Activated CD4-positive, alpha-beta T cell treated with anti-CD3 and anti-CD28 coated beads for 36 hours (primary cell): ENCODE data around the gene TEAD4. TPM values are rescaled to one million over a fixed set of nuclear protein-coding genes. Genes with fewer than 3 reads are reported as not detected.

Experiments used
- ATAC-seq: fragments of 200-7000 bp; cut with Tn5 transposase; one replicate; pipeline ENCODE4 v1.10.0; 2021; ENCODE audit warnings: mild to moderate bottlenecking, moderate library complexity
- CTCF ChIA-PET: fragments of 350-600 bp; sonication (Branson Sonifier 250); formaldehyde crosslinking; loops from one replicate; lab custom pipeline; 2021; ENCODE audit warnings: antibody characterized with exemption; lab: Charles Lee
- POLR2A ChIA-PET: fragments of 350-600 bp; sonication (Branson Sonifier 250); formaldehyde crosslinking; loops from one replicate; lab custom pipeline; 2021; ENCODE audit warnings: antibody characterized with exemption, inconsistent platforms; lab: Charles Lee
- DNase-seq: peaks from one replicate; pipeline ENCODE4 v3.0.0-alpha.2; 2020
- H3K27ac Mint-ChIP-seq: one replicate; pipeline ENCODE4 v1.8.0; 2021; ENCODE audit warnings: mixed read lengths
- H3K27me3 Mint-ChIP-seq: one replicate; pipeline ENCODE4 v1.8.0; 2021; ENCODE audit warnings: mixed read lengths
- H3K36me3 Mint-ChIP-seq: one replicate; pipeline ENCODE4 v1.8.0; 2021; ENCODE audit warnings: low read depth, mixed read lengths
- H3K4me1 Mint-ChIP-seq: one replicate; pipeline ENCODE4 v1.8.0; 2021; ENCODE audit warnings: mixed read lengths
- H3K4me3 Mint-ChIP-seq: one replicate; pipeline ENCODE4 v1.8.0; 2021; ENCODE audit warnings: mild to moderate bottlenecking, moderate library complexity, mixed read lengths
- H3K9me3 Mint-ChIP-seq: one replicate; pipeline ENCODE4 v1.8.0; 2021; ENCODE audit warnings: low read depth, mixed read lengths
- intact Hi-C, 2 experiments: fragments of 100-400 bp; cut with DNase I in 1 of 2; cut with micrococcal nuclease in 1 of 2; formaldehyde crosslinking; loops; one replicate each; pipeline versions ENCODE4 v1.14.2 to v1.15.1; 2022 to 2024; cut with DNase I, micrococcal nuclease
- total RNA-seq, 2 experiments: library from RNA; stranded (reverse); gene quantifications; one replicate each; pipeline ENCODE4 v1.2.3, GENCODE V29; 2021

TEAD4 gene
- total RNA-seq, 2 experiments from 2014 or later = 7.2 to 9.0 TPM

DNA sequence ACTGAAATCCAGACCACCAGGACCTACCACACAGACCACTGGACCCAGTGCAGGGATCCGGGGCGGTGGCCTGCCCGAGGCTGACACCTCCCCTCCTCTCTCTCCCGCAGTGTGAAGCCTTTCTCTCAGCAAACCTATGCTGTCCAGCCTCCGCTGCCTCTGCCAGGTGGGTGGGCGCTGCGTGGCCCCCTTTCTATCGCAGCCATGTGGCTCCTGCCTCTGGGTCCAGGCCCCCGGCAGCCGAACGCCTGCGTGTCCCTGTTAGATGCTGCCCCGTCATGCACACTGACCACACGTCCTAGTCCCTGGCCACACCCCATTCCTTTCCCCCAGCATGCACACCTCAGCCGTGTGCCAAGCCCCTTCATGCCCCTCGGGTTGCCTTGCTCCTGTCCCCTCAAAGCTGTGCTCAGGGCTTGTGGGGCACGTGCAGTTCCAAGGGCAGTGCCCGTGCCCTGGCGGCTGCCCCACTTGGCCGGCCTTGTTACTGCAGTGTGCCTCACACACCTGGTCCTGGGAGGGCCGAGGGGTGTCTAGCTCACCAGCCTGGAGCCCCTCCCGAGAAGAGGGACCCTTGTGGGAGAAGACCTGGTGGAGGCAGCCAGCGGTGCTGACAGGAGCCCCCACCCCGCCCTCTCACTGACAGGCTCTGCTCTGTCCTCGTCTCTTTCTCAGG, 59.9 kb downstream of the TEAD4 start:
- DNase-seq = no peak
- no peak for ATAC-seq
- H3K27ac Mint-ChIP-seq = no peak overlapping the region
- intact Hi-C loops = no loop called here
- POLR2A ChIA-PET = no interaction called here
- H3K36me3 Mint-ChIP-seq = no peaks in the 10 kb centered on the region
- no peak overlapping the region for H3K4me3 Mint-ChIP-seq
- H3K9me3 Mint-ChIP-seq = no peaks in the 10 kb centered on the region
- CTCF ChIA-PET = no interaction called here
- no peaks in the 10 kb centered on the region for H3K4me1 Mint-ChIP-seq
- peaks cover 2% of the 10 kb centered on the region for H3K27me3 Mint-ChIP-seq

DNA sequence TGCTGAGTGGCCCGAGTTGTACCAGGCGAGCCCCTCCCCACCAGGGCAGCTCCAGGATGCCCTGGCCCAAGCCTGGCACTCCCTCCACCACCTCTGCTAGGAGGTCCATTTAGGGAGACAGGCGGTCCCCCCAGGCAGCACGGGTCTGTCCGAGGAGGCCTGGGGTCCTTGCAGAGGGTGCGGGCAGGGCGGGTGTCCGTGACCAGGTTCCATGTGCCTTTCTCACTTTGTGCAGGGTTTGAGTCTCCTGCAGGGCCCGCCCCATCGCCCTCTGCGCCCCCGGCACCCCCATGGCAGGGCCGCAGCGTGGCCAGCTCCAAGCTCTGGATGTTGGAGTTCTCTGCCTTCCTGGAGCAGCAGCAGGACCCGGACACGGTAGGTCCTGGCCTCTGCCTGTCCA, 61.2 kb downstream of the TEAD4 start:
- intact Hi-C loops = no loop called here
- DNase-seq (no peak), ATAC-seq (no peak)
- H3K4me1 Mint-ChIP-seq = no peaks in the 10 kb centered on the region
- CTCF ChIA-PET = no interaction called here
- H3K4me3 Mint-ChIP-seq = no peak overlapping the region
- POLR2A ChIA-PET = no interaction called here
- H3K9me3 Mint-ChIP-seq = no peaks in the 10 kb centered on the region
- no peaks in the 10 kb centered on the region for H3K27me3 Mint-ChIP-seq
- no peaks in the 10 kb centered on the region for H3K36me3 Mint-ChIP-seq
- H3K27ac Mint-ChIP-seq = no peak overlapping the region

GRCh38 chr12:3020850-3021435, 61.7 kb downstream of the TEAD4 start:
- Mint-ChIP-seq H3K9me3 (no peaks in the 10 kb centered on the region), H3K27me3 (no peaks in the 10 kb centered on the region), H3K4me3 (no peak overlapping the region), H3K27ac (no peak overlapping the region), H3K4me1 (no peaks in the 10 kb centered on the region), H3K36me3 (no peaks in the 10 kb centered on the region)
- POLR2A ChIA-PET = no interaction called here
- ATAC-seq = no peak
- CTCF ChIA-PET = no interaction called here
- DNase-seq = no peak
- intact Hi-C loops = no loop called here

- Mint-ChIP-seq H3K27me3 (no peaks in the 10 kb centered on the region), H3K27ac (no peak overlapping the region), H3K9me3 (no peaks in the 10 kb centered on the region), H3K36me3 (no peaks in the 10 kb centered on the region), H3K4me3 (no peak overlapping the region), H3K4me1 (no peaks in the 10 kb centered on the region)
- intact Hi-C loops = no loop called here
- no peak for DNase-seq
- CTCF ChIA-PET = interaction anchor here (1.0 to 2.0 kb wide), 3 partner anchors 12 to 253 kb away, joined by 3 to 4 read pairs (median 3); no protein-coding TSS in a partner anchor
- POLR2A ChIA-PET = no interaction called here
- no peak for ATAC-seq
Observed at GRCh38 chr12:3022411-3022810, 63.2 kb downstream of the TEAD4 start.

DNA sequence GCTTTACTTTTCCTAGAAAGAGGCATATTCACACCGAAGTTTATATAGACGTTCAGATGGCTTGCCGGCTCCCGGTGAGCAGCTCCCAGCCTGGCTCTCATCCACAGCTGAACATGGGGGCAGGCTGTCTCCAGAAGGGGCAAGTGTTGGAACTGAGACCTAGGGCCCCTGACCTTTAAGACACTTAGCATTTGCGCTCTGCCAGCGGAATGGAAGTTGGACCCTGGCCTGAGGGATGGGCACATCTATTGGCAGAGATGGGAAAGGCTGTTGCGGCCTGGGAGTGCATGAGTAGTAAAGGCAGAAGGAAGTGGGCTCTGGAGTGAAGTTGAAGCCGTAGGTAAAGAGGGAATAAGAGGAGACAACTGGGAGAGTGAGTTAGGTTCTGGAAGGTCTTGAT, 63.8 kb downstream of the TEAD4 start:
- no peaks in the 10 kb centered on the region for H3K27me3 Mint-ChIP-seq
- ChIA-PET POLR2A (interaction anchor here (0.7 kb wide), 1 partner anchor 128 kb away, joined by 3 read pairs; no protein-coding TSS in a partner anchor), CTCF (interaction anchor here (1.0 to 2.0 kb wide), 3 partner anchors 11 to 252 kb away, joined by 3 to 4 read pairs (median 3); no protein-coding TSS in a partner anchor)
- no peaks in the 10 kb centered on the region for H3K36me3 Mint-ChIP-seq
- intact Hi-C loops = no loop called here
- no peak overlapping the region for H3K4me3 Mint-ChIP-seq
- no peaks in the 10 kb centered on the region for H3K9me3 Mint-ChIP-seq
- H3K4me1 Mint-ChIP-seq = no peaks in the 10 kb centered on the region
- no peak overlapping the region for H3K27ac Mint-ChIP-seq
- no peak for DNase-seq
- ATAC-seq = no peak

- ChIA-PET CTCF (no interaction called here), POLR2A (no interaction called here)
- no peak for ATAC-seq
- DNase-seq = no peak
- peaks cover 2% of the 10 kb centered on the region for H3K27me3 Mint-ChIP-seq
- no peak overlapping the region for H3K27ac Mint-ChIP-seq
- no peaks in the 10 kb centered on the region for H3K4me1 Mint-ChIP-seq
- intact Hi-C loops = no loop called here
- no peak overlapping the region for H3K4me3 Mint-ChIP-seq
- H3K9me3 Mint-ChIP-seq = no peaks in the 10 kb centered on the region
- no peaks in the 10 kb centered on the region for H3K36me3 Mint-ChIP-seq
Observed at GRCh38 chr12:3028108-3028507, 68.9 kb downstream of the TEAD4 start.

DNA sequence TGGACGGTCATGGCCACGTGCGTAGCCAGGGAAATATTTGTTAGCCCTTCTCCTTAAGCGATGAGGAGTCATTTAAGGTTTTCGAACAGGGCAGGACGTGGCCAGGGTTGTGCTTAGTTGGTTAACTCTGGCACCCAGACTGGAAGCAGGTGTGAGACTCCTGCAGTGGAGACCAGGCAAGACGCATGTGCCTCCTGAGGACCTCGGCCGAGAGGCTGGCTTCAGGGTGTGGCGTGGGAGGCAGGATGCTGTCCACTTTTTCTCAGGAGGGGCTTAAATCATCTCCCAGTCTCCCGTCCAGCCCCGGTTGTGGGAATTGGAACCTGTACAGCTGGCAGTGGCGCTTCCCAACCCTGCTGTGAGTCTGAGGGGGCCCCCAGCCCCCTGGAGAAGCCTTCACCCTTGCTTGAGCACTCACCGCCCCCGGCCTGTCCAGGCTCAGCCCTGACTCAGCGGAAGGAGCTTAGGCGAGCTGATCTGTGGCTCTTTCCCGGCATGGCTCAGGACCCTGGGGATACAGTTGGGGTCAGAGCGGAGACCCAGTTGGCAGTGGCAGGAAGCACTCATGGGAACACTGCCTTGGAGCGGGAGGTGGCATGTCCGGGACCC, 71.7 kb downstream of the TEAD4 start:
- ChIA-PET CTCF (no interaction called here), POLR2A (no interaction called here)
- H3K36me3 Mint-ChIP-seq = no peaks in the 10 kb centered on the region
- peaks cover 2% of the 10 kb centered on the region for H3K27me3 Mint-ChIP-seq
- intact Hi-C loops = no loop called here
- H3K4me3 Mint-ChIP-seq = no peak overlapping the region
- DNase-seq (no peak), ATAC-seq (no peak)
- no peaks in the 10 kb centered on the region for H3K9me3 Mint-ChIP-seq
- no peaks in the 10 kb centered on the region for H3K4me1 Mint-ChIP-seq
- H3K27ac Mint-ChIP-seq = no peak overlapping the region

DNA sequence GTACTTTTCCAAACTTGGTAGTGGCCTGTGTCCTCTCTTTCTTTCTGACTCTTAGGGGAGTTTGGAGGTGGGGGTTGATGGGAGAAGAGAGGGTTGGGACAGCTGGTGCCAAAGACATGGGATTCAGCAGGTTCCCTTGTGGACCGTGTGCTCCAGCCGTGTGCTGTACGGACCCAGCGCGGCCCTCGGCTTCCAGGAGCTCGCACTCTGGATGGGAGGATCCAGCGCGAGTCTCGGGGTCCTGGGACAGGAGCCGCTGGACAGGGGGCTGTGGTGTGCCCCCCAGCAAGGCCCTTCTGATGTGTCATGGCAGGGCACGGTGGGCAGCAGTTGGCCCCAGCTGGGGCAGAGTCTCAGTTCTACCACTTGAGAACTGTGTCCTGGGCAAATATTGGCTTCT, 73.0 kb downstream of the TEAD4 start:
- no peak for ATAC-seq
- no peaks in the 10 kb centered on the region for H3K4me1 Mint-ChIP-seq
- peaks cover 2% of the 10 kb centered on the region for H3K27me3 Mint-ChIP-seq
- no peak overlapping the region for H3K27ac Mint-ChIP-seq
- DNase-seq = no peak
- intact Hi-C loops = no loop called here
- H3K36me3 Mint-ChIP-seq = no peaks in the 10 kb centered on the region
- no peaks in the 10 kb centered on the region for H3K9me3 Mint-ChIP-seq
- H3K4me3 Mint-ChIP-seq = no peak overlapping the region
- ChIA-PET POLR2A (no interaction called here), CTCF (interaction anchor here (0.9 kb wide), 1 partner anchor 180 kb away, joined by 4 read pairs; no protein-coding TSS in a partner anchor)

DNA sequence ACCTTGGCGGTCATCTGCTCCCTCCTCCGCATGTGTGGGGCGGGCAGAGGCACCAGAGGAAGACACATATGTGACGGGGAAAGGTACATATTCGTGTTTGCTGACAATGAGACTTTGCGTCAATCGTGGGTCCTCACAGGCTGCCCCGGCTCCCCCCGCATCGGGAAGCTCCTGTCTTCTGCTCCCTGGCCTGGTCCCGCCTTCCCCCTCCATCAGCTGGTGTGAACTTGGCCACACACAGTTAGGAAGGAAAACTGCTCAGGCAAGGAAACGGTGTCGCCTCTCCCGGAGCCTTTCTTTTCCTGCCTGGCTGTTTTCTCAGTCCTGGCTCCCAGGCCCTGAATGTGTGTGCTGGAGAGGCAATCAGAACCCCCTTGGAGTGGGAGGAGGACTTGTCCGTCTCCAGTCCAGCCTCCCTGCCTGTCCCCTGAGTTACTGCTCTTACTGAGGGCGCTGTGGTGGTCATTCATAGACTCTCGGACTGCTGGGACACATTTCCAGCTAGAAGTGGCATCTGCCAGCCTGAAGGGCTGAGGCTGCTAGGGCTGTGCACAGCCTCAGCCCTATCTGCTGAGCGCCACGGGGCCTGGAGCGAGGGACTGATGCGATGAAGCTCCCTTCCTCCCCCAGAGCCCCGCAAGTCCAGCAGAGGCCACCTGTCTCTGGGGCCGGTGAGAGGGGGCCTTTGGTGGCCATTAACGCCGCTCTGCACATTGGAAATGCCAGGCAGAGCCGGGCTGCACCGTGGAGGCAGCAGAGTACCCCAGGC, 73.8 kb downstream of the TEAD4 start:
- Mint-ChIP-seq H3K36me3 (no peaks in the 10 kb centered on the region), H3K27me3 (peaks cover 2% of the 10 kb centered on the region), H3K4me3 (no peak overlapping the region), H3K9me3 (no peaks in the 10 kb centered on the region), H3K4me1 (no peaks in the 10 kb centered on the region), H3K27ac (no peak overlapping the region)
- ChIA-PET CTCF (interaction anchor here (1.5 kb wide), 1 partner anchor 10 kb away, joined by 3 read pairs; no protein-coding TSS in a partner anchor), POLR2A (no interaction called here)
- intact Hi-C loops = no loop called here
- DNase-seq (no peak), ATAC-seq (no peak)

GRCh38 chr12:3033539-3033867, 74.3 kb downstream of the TEAD4 start:
- Mint-ChIP-seq H3K36me3 (no peaks in the 10 kb centered on the region), H3K4me3 (no peak overlapping the region), H3K27me3 (peaks cover 2% of the 10 kb centered on the region), H3K27ac (no peak overlapping the region), H3K9me3 (no peaks in the 10 kb centered on the region), H3K4me1 (no peaks in the 10 kb centered on the region)
- DNase-seq (no peak), ATAC-seq (no peak)
- CTCF ChIA-PET = interaction anchor here (0.6 to 1.5 kb wide), 4 partner anchors 11 to 216 kb away, joined by 3 read pairs; no protein-coding TSS in a partner anchor
- POLR2A ChIA-PET = no interaction called here
- intact Hi-C loops = no loop called here

- no peak overlapping the region for H3K27ac Mint-ChIP-seq
- no peaks in the 10 kb centered on the region for H3K36me3 Mint-ChIP-seq
- H3K27me3 Mint-ChIP-seq = peaks cover 2% of the 10 kb centered on the region
- no peak overlapping the region for H3K4me3 Mint-ChIP-seq
- peak; percentile 92 for ATAC-seq
- DNase-seq = peak; percentile 72
- H3K9me3 Mint-ChIP-seq = no peaks in the 10 kb centered on the region
- ChIA-PET POLR2A (no interaction called here), CTCF (interaction anchor here (0.6 to 1.6 kb wide), 8 partner anchors 12 to 437 kb away, joined by 3 to 7 read pairs (median 3); no protein-coding TSS in a partner anchor)
- intact Hi-C loops = no loop called here
- H3K4me1 Mint-ChIP-seq = no peaks in the 10 kb centered on the region
Observed at GRCh38 chr12:3034067-3034750, 75.0 kb downstream of the TEAD4 start.
